Measurements from ENCODE around the gene AKAP12.

The AKAP12 gene

GRCh38 chr6:151385177-151385576, 145.4 kb downstream of the AKAP12 start:
- DNase-seq: no peak

- no peak for DNase-seq
Observed at GRCh38 chr6:151387175-151387970, 147.6 kb downstream of the AKAP12 start.

- no peak for DNase-seq
Observed at GRCh38 chr6:151388236-151388635, 148.5 kb downstream of the AKAP12 start.

DNA sequence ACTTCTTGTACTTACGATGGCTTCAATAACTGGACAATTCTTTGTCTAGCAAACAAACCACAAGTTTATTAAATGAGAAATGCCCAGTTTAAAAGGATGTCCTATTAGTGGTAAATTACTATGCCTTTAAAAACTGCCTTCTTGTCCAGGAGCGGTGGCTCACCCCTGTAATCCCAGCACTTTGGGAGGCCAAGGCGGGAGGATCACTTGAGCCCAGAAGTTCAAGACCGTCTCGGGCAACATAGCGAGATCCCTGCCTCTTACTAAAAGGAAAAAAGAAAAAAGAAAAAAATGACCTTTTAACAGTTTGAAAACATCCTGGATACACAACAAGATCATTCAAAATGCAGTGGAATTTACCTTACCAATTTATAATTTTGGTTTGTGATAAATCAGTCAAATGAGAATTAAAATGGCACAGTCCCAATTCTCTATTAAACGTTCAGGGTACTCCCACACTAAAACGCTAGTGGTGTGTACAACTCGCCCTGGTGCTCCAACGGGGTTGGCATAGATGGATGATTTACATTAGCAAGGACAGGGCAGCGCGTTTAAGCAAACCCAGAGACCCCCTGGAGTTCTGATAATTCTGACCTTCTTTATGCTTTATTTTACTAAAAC, 149.3 kb downstream of the AKAP12 start:
- peak in 1 of 2 experiments; percentile 76 for DNase-seq

DNA sequence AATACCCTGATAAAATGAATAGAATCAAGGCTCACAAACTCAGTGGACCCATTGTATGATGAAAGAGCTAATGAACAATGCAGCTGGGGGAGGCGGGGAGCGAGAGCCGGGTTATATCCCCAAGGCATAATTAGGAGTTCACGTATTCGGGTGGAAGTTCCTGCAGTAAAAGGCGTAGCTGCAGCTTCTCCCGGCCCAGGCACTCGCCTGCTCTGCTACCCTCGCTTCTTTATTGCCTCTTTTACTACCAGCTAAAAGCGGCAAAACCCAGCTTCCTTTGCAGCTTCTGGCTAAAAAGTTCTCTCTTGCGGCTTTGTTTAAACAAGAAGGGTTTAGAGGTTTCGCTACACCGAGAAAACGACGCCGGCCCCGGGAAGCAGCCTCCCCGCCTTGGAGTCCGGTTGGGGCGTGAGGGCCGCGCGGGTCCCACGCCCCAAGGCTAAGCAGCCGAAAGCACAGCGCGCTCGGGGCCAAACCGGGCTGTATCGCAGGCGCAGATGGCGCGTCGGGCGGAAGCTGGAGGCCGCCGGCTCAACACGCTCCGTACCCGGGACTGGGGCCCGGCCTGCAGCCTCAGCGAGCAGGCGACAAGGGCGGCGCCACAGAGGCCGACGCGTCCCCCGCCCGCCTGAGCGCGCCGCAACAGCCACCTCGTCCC, 150.0 kb downstream of the AKAP12 start:
- peak; percentile 66 to 82 for DNase-seq

GRCh38 chr6:151390276-151390850, 150.6 kb downstream of the AKAP12 start:
- peak; percentile 99 for DNase-seq

GRCh38 chr6:151390851-151391470, 151.2 kb downstream of the AKAP12 start:
- DNase-seq: peak; percentile 47 to 72

DNA sequence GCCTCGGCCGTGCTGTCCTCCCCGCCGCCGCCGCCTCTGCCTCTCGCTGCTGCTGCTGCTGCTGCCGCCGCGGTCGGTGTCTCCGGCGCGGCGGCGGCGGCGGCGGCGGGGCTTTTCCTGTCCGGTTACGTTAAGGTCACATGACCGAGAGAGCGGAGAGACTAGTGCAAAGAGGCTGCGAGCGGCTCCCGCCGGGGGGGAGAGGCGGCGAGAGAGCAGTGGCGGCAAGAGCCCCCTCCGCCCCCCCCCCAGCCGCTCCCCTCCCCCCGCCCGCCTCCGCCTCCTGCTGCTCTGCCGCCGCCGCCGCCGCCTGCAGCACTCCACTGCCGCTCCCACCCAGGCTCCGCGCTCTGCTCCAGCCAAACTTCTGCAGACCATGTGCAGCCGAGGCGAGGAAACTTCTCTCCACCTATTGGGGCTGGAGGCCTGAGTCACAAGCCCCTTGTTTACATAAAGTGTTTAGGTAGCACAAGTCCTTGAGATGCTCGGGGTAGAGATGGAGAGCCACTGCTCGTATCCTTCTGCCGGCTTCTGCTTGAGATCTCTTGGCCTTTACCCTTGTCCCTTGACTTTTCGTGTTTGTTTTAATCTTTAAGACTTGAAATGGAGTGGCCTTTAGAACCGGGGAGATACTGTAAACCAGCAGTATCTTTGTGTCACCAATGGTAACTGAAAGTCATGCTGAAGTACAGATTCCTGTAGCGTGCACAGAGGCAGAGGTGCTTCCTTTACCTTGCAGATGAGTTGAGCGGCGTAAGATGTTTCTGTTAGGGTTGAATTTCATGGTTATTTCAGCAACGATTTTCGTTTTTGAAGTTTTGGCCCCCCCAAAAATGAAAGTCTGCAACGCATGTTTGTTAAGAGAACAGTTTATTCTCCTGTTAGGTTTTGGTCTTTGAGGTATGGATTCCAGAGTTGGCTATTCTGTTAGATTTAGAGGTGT, 152.0 kb downstream of the AKAP12 start, which contains the start of gene ZBTB2:
Gene ZBTB2 (minus strand): TSS at position 89 of the 943 bp plus-strand sequence. CDS start 17,922 bp downstream, outside the sequence.
- peak; percentile 74 to 82 for DNase-seq

DNA sequence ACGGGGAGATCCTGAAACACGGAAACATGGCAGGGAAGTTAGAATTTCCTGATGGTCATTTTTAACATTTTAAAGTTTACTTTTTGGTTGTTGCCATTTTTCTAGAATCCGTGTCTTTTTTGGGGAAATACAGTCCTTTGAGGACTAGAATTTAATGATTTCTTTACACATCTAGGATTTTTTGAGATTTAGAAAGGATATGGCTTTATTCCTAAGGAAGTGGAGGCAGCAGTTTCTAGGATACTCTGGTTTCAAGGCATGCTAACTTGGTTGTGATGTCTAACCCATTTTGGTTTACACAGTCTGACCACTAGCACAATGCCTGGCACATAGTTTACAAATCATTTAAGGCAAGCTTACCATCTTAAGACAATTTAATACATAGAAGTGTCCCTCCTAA, 152.7 kb downstream of the AKAP12 start:
- DNase-seq: peak in 1 of 2 experiments; percentile 16

DNA sequence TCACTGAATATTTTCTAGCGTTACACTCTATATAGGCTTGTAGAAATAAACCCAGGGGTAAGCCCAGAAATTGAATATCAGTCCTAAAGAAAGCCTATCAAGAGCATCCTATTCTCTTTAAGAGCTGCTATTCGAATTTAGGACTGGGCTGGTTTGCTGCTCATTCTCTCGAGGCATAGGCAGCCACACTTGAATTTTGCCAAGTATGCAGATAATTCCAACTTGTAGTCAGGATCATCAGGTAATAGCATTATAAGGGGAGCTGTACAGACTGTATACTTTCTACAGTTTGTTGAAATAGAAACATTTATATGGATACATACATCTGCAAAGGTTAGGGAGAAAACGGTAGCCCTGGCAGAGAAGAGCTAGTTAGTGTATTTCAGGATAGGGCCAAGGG, 153.6 kb downstream of the AKAP12 start:
- DNase-seq: no peak

DNA sequence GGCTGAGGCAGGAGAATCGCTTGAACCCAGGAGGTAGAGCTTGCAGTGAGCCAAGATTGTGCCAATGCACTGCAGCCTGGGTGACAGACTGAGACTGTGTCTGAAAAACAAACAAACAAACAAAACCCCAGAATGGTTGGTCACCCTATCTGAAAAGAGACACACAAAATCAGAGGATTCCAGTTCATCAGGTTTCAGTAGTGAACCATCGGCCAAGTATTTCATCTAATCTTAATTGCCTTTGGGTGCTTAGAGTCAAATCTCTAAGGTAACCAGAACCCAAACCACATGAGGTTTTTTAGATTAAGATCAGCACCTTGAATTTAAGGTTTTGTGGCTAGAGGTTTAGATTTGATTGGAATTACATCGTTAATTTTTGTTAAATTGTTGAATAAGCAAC, 159.9 kb downstream of the AKAP12 start:
- DNase-seq: no peak

GRCh38 chr6:151400473-151400872, 160.7 kb downstream of the AKAP12 start:
- no peak for DNase-seq

DNA sequence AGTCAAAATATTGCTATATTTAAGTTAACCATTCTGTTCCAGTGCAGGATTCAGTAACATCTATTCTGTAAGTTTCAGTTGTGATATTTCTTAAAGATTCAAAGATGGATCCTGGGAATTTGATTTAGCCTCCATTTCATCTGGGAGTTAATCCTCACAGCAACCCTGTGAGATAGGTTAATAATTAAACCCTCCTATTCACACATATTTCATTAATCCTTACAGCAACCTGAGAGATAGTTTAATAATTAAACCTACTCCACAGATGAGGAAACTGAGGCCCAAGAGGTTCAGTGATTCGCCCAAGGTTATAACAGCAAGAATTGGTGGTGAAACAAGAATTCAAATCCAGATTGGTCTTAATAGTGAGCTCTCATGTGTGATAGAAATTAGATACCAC, 162.5 kb downstream of the AKAP12 start:
- DNase-seq: no peak

DNA sequence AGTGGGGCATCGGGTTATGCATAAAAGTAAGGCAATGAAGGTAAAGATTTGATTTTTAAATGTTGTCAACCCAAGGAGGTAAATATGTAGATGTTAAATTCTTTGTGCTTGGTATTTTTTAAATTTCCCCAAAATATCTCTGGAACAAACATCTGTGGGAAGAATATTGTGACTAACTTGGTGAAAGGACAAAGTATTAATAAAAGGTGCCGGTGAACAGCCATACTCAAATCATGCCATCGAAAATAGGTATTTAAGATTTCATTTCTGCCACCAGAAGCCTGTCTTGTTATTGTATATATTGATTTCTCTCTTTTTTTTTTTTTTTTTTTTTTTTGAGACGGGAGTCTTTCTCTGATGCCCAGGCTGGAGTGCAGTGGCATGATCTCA, 164.1 kb downstream of the AKAP12 start:
- DNase-seq: no peak
